SK-N-SH (cell line): Measurements from ENCODE around the gene MYEOV. TPM values are rescaled to one million over a fixed set of nuclear protein-coding genes. Genes with fewer than 3 reads are reported as not detected.

Source experiments
- CTCF ChIA-PET: fragments of 300-600, 350-600 bp; formaldehyde crosslinking; extraction: SDS; loops from one replicate; lab custom pipeline; 2021; lab: Yijun Ruan, JAX
- POLR2A ChIA-PET: fragments of 350-600 bp; sonication (Branson Sonifier 250); formaldehyde crosslinking; extraction: SDS; loops from one replicate; lab custom pipeline; 2020; ENCODE audit warnings: antibody characterized with exemption, inconsistent platforms; lab: Yijun Ruan, JAX
- DNase-seq: peaks from one replicate; pipeline ENCODE4 v3.0.0; 2012
- H2AFZ ChIP-seq: fragments of 200-600 bp; sonication (generic); 2 replicates; pipeline ENCODE4 v1.8.1; 2016; ENCODE audit warnings: antibody characterized with exemption, mild to moderate bottlenecking, low read depth
- H3F3A ChIP-seq: fragments of 200-600 bp; sonication (generic); replicated peaks from 2 replicates; pipeline ENCODE3; 2016; ENCODE audit warnings: antibody characterized with exemption, mild to moderate bottlenecking; ENCODE audit not compliant: insufficient read depth
- H3K27ac ChIP-seq, 2 experiments: fragments of 200-500 bp in 1 of 2; fragments of 200-600 bp in 1 of 2; sonication (Bioruptor generic) in 1 of 2; sonication (generic), shearing (Covaris generic) in 1 of 2; 2 replicates each; pipeline versions ENCODE4 v1.5.1 to v1.6.1; 2014 to 2016; ENCODE audit warnings: low read depth in 2 of 2, inconsistent platforms in 1 of 2, low read length in 1 of 2, mild to moderate bottlenecking in 1 of 2, mixed read lengths in 1 of 2
- H3K27me3 ChIP-seq: fragments of 200-600 bp; sonication (generic), shearing (Covaris generic); 2 replicates; pipeline ENCODE4 v1.6.1; 2016; ENCODE audit warnings: mixed run types; ENCODE audit not compliant: insufficient read depth
- H3K36me3 ChIP-seq, 2 experiments: fragments of 200-500 bp in 1 of 2; fragments of 200-600 bp in 1 of 2; sonication (Bioruptor generic) in 1 of 2; sonication (generic) in 1 of 2; replicated peaks in 1 of 2; 2 replicates each; pipeline versions ENCODE3 to v1.5.1; 2014 to 2016; ENCODE audit warnings: low read length in 1 of 2, mild to moderate bottlenecking in 1 of 2; ENCODE audit not compliant: insufficient read depth in 2 of 2, control insufficient read depth in 1 of 2
- H3K4me1 ChIP-seq, 2 experiments: fragments of 200-500 bp in 1 of 2; fragments of 200-600 bp in 1 of 2; sonication (Bioruptor generic) in 1 of 2; sonication (generic), shearing (Covaris generic) in 1 of 2; 2 replicates each; pipeline versions ENCODE4 v1.5.1 to v1.6.1; 2014 to 2016; ENCODE audit warnings: low read depth in 1 of 2, low read length in 1 of 2, mixed run types in 1 of 2; ENCODE audit not compliant: insufficient read depth in 2 of 2, control insufficient read depth in 1 of 2
- H3K4me2 ChIP-seq: fragments of 200-600 bp; sonication (generic), shearing (Covaris generic); 2 replicates; pipeline ENCODE4 v1.6.1; 2017; ENCODE audit warnings: mixed run types
- H3K4me3 ChIP-seq, 2 experiments: fragments of 200-500 bp in 1 of 2; fragments of 200-600 bp in 1 of 2; sonication (Bioruptor generic) in 1 of 2; sonication (generic), shearing (Covaris generic) in 1 of 2; 2 replicates each; pipeline versions ENCODE4 v1.5.1 to v1.8.1; 2014 to 2016; ENCODE audit warnings: low read depth in 2 of 2, inconsistent platforms in 1 of 2, low read length in 1 of 2, mild to moderate bottlenecking in 1 of 2, mixed read lengths in 1 of 2, moderate library complexity in 1 of 2
- H3K79me2 ChIP-seq: fragments of 200-600 bp; sonication (generic); 2 replicates; pipeline ENCODE4 v1.8.1; 2017; ENCODE audit warnings: mild to moderate bottlenecking; ENCODE audit not compliant: insufficient read depth
- H3K9ac ChIP-seq: fragments of 200-600 bp; sonication (generic); 2 replicates; pipeline ENCODE4 v1.6.1; 2017; ENCODE audit warnings: mixed run types
- H3K9me2 ChIP-seq: fragments of 200-600 bp; sonication (generic); 2 replicates; pipeline ENCODE4 v1.6.1; 2017; ENCODE audit warnings: mixed run types
- H3K9me3 ChIP-seq: fragments of 200-600 bp; sonication (generic); 2 replicates; pipeline ENCODE4 v1.6.1; 2017; ENCODE audit warnings: mixed run types, mild to moderate bottlenecking, moderate library complexity
- H4K20me1 ChIP-seq: fragments of 200-600 bp; sonication (generic); 2 replicates; pipeline ENCODE4 v1.6.1; 2017; ENCODE audit warnings: mild to moderate bottlenecking, mixed run types; ENCODE audit not compliant: insufficient read depth
- CHD2 ChIP-seq: fragments of 150-350 bp; IDR thresholded peaks from 2 replicates; pipeline ENCODE4 v1.6.1; 2018; ENCODE audit warnings: low read length; ENCODE audit not compliant: partially characterized antibody
- CTCF ChIP-seq: fragments of 200-600 bp; sonication (generic); IDR thresholded peaks from 2 replicates; pipeline ENCODE4 v1.6.1; 2017; ENCODE audit warnings: antibody characterized with exemption, mild to moderate bottlenecking, moderate library complexity
- ELF1 ChIP-seq: IDR thresholded peaks from 2 replicates; pipeline ENCODE4 v1.4.0; 2012
- FOXJ3 ChIP-seq: sonication (generic); formaldehyde crosslinking; IDR thresholded peaks from 2 replicates; pipeline ENCODE4 v1.5.1; 2020; ENCODE audit warnings: mild to moderate bottlenecking, missing genetic modification reagents
- FOXM1 ChIP-seq: IDR thresholded peaks from 2 replicates; pipeline ENCODE4 v1.4.0; 2012; ENCODE audit warnings: low read depth, mild to moderate bottlenecking
- GABPA ChIP-seq: IDR thresholded peaks from 2 replicates; pipeline ENCODE4 v1.4.0; 2012; ENCODE audit warnings: low read depth, mild to moderate bottlenecking
- GATA2 ChIP-seq: sonication (generic); formaldehyde crosslinking; IDR thresholded peaks from 2 replicates; pipeline ENCODE4 v1.5.0; 2020; ENCODE audit warnings: mild to moderate bottlenecking, missing genetic modification reagents
- IRF3 ChIP-seq: fragments of 150-350 bp; IDR thresholded peaks from 2 replicates; pipeline ENCODE4 v1.6.1; 2016; ENCODE audit warnings: mild to moderate bottlenecking, low read depth, low read length
- JUND ChIP-seq: IDR thresholded peaks from 2 replicates; pipeline ENCODE4 v1.4.0; 2012
- NFIC ChIP-seq: IDR thresholded peaks from 2 replicates; pipeline ENCODE4 v1.4.0; 2012; ENCODE audit warnings: borderline replicate concordance
- NRF1 ChIP-seq: IDR thresholded peaks from 2 replicates; pipeline ENCODE4 v1.6.1; 2012; ENCODE audit warnings: low read depth, mild to moderate bottlenecking, low read length
- RCOR1 ChIP-seq: fragments of 150-350 bp; IDR thresholded peaks from 2 replicates; pipeline ENCODE4 v1.6.1; 2017; ENCODE audit warnings: antibody characterized with exemption, low read length
- RFX5 ChIP-seq: IDR thresholded peaks from 2 replicates; pipeline ENCODE4 v1.6.1; 2012; ENCODE audit warnings: mild to moderate bottlenecking, improper control_type of control experiment, low read length
- RXRA ChIP-seq: IDR thresholded peaks from 2 replicates; pipeline ENCODE4 v1.4.0; 2012; ENCODE audit warnings: low read depth, mild to moderate bottlenecking, borderline replicate concordance
- SMC3 ChIP-seq: IDR thresholded peaks from 2 replicates; pipeline ENCODE4 v1.6.1; 2012; ENCODE audit warnings: low read depth, low read length, improper control_type of control experiment
- TAF1 ChIP-seq: IDR thresholded peaks from 2 replicates; pipeline ENCODE4 v1.6.1; 2012; ENCODE audit warnings: low read depth, mild to moderate bottlenecking, low read length, moderate library complexity, borderline replicate concordance
- USF2 ChIP-seq: fragments of 150-350 bp; IDR thresholded peaks from 2 replicates; pipeline ENCODE4 v1.6.1; 2017; ENCODE audit warnings: antibody characterized with exemption, low read length, low read depth, borderline replicate concordance
- ZBTB33 ChIP-seq: IDR thresholded peaks from 2 replicates; pipeline ENCODE4 v1.4.0; 2012; ENCODE audit warnings: low read depth, borderline replicate concordance
- WGBS: methylation state at CpG from one replicate; pipeline ENCODE4 v1.1.6; 2017; ENCODE audit warnings: low lambda C conversion rate; 5-methylcytosine and 5-hydroxymethylcytosine counted together
- polyA plus RNA-seq, 3 experiments: library from polyadenylated mRNA; depleted of rRNA; stranded (reverse); fragments of >200 nt; gene quantifications; 2 replicates each; pipeline ENCODE4 v1.2.3, GENCODE V29; 2012
- TF ChIP-seq, protein P1 (sequence below): IDR thresholded peaks from 2 replicates; pipeline ENCODE4 v1.4.0; 2012; ENCODE audit warnings: low read depth

The MYEOV gene
- polyA plus RNA-seq, 1 of the 3 experiments (the other 2 are of a cell fraction) = 3.0 TPM

GRCh38 chr11:69325446-69325845 is 31.5 kb downstream of the MYEOV start (continued):
- no peak for TF ChIP-seq ELF1
- no peak for TF ChIP-seq NRF1

DNA sequence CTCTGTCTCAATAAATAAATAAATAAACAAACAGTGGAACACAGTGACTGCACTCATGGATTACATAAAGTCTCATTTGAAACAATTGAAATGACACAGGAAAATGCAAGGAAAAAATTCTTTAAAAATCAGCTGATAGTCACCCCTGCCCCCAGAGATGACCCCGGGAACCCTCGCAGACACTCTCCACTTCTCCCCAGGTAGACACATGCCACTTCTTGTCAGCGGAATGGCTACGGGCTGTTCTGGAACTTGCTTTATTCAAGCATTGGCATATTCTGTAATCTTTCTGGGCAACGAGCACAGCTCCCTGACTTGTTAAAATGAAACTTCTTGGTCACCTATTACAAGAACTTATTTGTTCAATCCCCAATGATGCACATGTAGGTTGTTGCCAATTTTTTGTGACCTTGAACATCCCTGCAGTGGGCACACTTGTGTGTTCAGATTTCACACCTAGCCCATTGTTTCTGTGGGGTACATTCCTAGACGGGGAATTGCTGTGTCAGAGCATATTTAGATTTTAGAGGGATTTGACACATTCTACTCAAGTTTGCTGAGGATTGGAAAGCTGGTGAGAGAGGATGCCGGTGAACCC is 32.8 kb downstream of the MYEOV start:
- Histone ChIP-seq H3K4me2 (no peak overlapping the region), H3K4me1 (0 out of 4 replicates have a peak, but pooled peaks cover 0 to 7% of the 10 kb centered on the region in 2 experiments), H3K27ac (no peak overlapping the region), H3K79me2 (peaks cover 42% of the 10 kb centered on the region; the same call in 1 of the 2 replicates), H3F3A (peaks cover 9% of the 10 kb centered on the region), H2AFZ (no peak overlapping the region), H4K20me1 (no peaks in the 10 kb centered on the region), H3K4me3 (no peak overlapping the region), H3K36me3 (peaks cover 0 to 6% of the 10 kb centered on the region in 2 experiments), H3K9me3 (no peaks in the 10 kb centered on the region), H3K9ac (no peak overlapping the region), H3K9me2 (no peaks in the 10 kb centered on the region), H3K27me3 (no peaks in the 10 kb centered on the region)
- 93% methylated on average over 7 of the region's 7 CpGs for WGBS
- TF ChIP-seq RXRA (no peak), IRF3 (no peak), USF2 (no peak), GABPA (no peak), RFX5 (no peak), CHD2 (no peak), NFIC (no peak), SMC3 (no peak), GATA2 (CRISPR knock-in tag) (no peak), RCOR1 (no peak)
- TF ChIP-seq, protein P1, sequence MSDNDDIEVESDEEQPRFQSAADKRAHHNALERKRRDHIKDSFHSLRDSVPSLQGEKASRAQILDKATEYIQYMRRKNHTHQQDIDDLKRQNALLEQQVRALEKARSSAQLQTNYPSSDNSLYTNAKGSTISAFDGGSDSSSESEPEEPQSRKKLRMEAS = no peak
- DNase-seq = no peak
- ChIA-PET POLR2A (no interaction called here), CTCF (no interaction called here)

- Histone ChIP-seq H3K79me2 (peaks cover 38% of the 10 kb centered on the region; the same call in 1 of the 2 replicates), H3F3A (peaks cover 2% of the 10 kb centered on the region), H3K36me3 (peaks cover 0 to 6% of the 10 kb centered on the region in 2 experiments), H3K27ac (no peak overlapping the region), H2AFZ (no peak overlapping the region), H3K4me3 (no peak overlapping the region), H3K4me2 (no peak overlapping the region), H3K27me3 (no peaks in the 10 kb centered on the region), H3K4me1 (no peaks in the 10 kb centered on the region), H3K9me3 (no peaks in the 10 kb centered on the region), H3K9me2 (no peaks in the 10 kb centered on the region), H3K9ac (no peak overlapping the region), H4K20me1 (no peaks in the 10 kb centered on the region)
- no CpG with 5 or more reads among the region's 6 CpGs for WGBS
- no peak for DNase-seq
- POLR2A ChIA-PET = no interaction called here
- CTCF ChIA-PET = no interaction called here
- TF ChIP-seq, protein P1 = no peak
- TF ChIP-seq RXRA = no peak
- TF ChIP-seq USF2 = no peak
- no peak for TF ChIP-seq JUND
- no peak for TF ChIP-seq FOXJ3
- TF ChIP-seq ZBTB33 = no peak
- no peak for TF ChIP-seq CTCF
- no peak for TF ChIP-seq FOXM1
- no peak for TF ChIP-seq TAF1
Observed at GRCh38 chr11:69327741-69328191, 33.8 kb downstream of the MYEOV start.
